Measurements from ENCODE around the gene ZSWIM8.
A peak's percentile ranks its signal among the peaks of the same experiment; 100 is the strongest.

ZSWIM8 gene

DNA sequence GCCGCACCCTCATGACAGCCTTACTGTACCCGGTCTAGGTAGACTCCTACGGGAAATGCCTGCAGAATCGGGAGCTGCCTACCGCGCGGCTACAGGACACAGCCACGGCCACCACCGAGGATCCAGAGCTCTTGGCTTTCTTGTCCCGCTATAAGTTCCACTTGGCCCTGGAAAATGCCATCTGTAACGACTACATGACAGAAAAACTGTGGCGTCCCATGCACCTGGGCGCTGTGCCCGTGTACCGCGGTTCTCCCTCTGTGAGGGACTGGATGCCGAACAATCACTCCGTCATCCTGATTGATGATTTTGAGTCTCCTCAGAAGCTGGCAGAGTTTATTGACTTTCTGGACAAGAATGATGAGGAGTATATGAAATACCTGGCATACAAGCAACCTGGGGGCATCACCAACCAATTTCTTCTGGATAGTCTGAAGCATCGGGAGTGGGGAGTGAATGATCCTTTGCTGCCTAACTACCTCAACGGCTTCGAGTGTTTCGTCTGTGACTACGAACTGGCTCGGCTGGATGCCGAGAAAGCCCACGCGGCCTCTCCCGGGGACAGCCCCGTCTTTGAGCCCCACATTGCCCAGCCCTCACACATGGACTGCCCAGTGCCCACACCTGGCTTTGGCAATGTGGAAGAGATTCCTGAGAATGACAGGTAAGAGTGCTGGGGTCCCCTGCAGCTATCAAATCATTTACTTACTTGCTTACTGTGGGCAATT is 12.1 kb upstream of the ZSWIM8 start:
- H3K9ac ChIP-seq (ENCODE audit: low read depth, low read length), result peak overlapping the region; percentile 81; the same call in 1 of the 2 replicates
- H3K9me3 ChIP-seq (ENCODE audit: control insufficient read depth, insufficient read depth, low read length), result no peaks in the 10 kb centered on the region
- H3K4me1 ChIP-seq (ENCODE audit: control insufficient read depth, insufficient read depth, low read length), result peaks cover 6% of the 10 kb centered on the region; the same call in 1 of the 2 replicates
- peak overlapping the region; percentile 78 for H3K4me3 ChIP-seq (ENCODE audit: low read depth, low read length)
- no peaks in the 10 kb centered on the region for H3K27me3 ChIP-seq (ENCODE audit: control insufficient read depth, insufficient read depth, low read length)
- peaks cover 56% of the 10 kb centered on the region for H3K36me3 ChIP-seq (ENCODE audit: control insufficient read depth, insufficient read depth, low read length)
- peak overlapping the region; percentile 80 for H3K27ac ChIP-seq (ENCODE audit: low read depth, low read length)

DNA sequence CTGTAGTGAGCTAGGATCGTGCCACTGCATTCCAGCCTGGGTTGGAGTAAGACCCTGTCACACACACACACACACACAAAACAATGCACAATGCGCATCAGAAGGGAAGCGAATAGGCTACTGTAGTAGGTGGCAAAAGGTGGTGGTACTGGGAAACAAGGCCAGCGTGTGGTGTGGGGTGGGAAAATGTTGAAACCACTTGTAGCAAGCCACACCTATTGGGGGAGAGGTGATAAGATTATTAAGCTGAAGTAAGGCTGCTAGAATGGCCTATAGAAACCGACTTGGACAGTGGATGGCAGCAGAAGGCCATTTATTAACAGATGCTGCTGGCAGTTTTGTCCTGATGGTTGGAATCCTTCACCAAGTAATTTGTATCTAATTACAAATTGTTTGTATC is 10.8 kb upstream of the ZSWIM8 start:
- H3K4me1 ChIP-seq (ENCODE audit: control insufficient read depth, insufficient read depth, low read length), result peaks cover 6% of the 10 kb centered on the region; the same call in 1 of the 2 replicates
- H3K9me3 ChIP-seq (ENCODE audit: control insufficient read depth, insufficient read depth, low read length), result no peaks in the 10 kb centered on the region
- no peaks in the 10 kb centered on the region for H3K27me3 ChIP-seq (ENCODE audit: control insufficient read depth, insufficient read depth, low read length)
- no peak overlapping the region for H3K27ac ChIP-seq (ENCODE audit: low read depth, low read length)
- H3K4me3 ChIP-seq (ENCODE audit: low read depth, low read length), result no peak overlapping the region
- no peak overlapping the region for H3K9ac ChIP-seq (ENCODE audit: low read depth, low read length)
- peaks cover 55% of the 10 kb centered on the region for H3K36me3 ChIP-seq (ENCODE audit: control insufficient read depth, insufficient read depth, low read length)

DNA sequence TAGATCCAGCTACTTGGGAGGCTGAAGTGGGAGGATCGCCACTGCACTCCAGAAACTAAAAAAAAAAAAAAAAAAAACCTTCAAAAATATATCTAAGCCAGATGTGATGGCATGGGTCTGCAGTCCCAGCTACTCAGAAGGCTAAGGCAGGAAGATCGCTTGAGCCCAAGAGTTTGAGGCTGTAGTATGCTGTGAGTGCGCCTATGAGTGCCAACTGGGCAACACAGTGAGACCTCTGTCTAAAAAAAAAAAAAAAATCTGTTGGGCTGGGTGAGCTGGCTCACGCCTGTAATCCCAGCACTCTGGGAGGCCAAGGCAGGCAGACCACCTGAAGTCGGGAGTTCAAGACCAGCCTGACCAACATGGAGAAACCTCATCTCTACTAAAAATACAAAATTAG is 6.4 kb upstream of the ZSWIM8 start:
- H3K27me3 ChIP-seq (ENCODE audit: control insufficient read depth, insufficient read depth, low read length), result no peaks in the 10 kb centered on the region
- H3K4me3 ChIP-seq (ENCODE audit: low read depth, low read length), result no peak overlapping the region
- H3K9me3 ChIP-seq (ENCODE audit: control insufficient read depth, insufficient read depth, low read length), result no peaks in the 10 kb centered on the region
- peaks cover 14% of the 10 kb centered on the region; the same call in 1 of the 2 replicates for H3K4me1 ChIP-seq (ENCODE audit: control insufficient read depth, insufficient read depth, low read length)
- H3K9ac ChIP-seq (ENCODE audit: low read depth, low read length), result no peak overlapping the region
- H3K27ac ChIP-seq (ENCODE audit: low read depth, low read length), result no peak overlapping the region
- H3K36me3 ChIP-seq (ENCODE audit: control insufficient read depth, insufficient read depth, low read length), result peaks cover 43% of the 10 kb centered on the region

DNA sequence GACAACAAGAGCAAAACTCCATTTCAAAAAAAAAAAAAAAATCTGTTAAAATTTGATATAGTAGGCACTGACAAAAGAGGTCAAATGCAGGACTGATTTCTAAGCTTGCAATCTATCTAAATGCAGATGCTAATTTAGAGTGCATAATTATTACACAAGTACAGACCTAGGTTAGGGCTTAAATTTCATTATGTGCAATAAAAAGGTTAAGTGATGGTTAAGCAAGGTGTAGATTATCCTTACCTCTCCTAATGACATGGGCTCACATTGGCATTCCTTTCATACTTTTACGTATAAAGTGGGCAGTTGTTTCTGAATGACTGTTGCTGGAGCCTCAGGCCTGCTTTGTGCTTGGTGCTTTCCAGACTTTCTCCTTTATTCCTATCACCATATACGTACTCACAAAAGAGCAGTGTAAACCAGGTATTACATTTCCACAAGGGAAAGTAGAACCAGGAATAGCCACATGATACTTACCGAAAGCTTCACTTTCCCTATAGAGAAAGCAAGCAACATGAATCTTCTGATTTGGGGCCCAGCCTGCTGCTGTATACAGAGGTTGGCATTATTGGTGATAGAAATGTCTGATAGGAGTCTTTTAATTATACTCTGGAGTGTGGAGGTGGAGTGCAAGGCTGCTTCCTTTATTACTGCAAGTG is 5.7 kb upstream of the ZSWIM8 start:
- H3K4me1 ChIP-seq (ENCODE audit: control insufficient read depth, insufficient read depth, low read length), result peaks cover 14% of the 10 kb centered on the region; the same call in 1 of the 2 replicates
- H3K27me3 ChIP-seq (ENCODE audit: control insufficient read depth, insufficient read depth, low read length), result no peaks in the 10 kb centered on the region
- no peaks in the 10 kb centered on the region for H3K9me3 ChIP-seq (ENCODE audit: control insufficient read depth, insufficient read depth, low read length)
- H3K9ac ChIP-seq (ENCODE audit: low read depth, low read length), result no peak overlapping the region
- H3K36me3 ChIP-seq (ENCODE audit: control insufficient read depth, insufficient read depth, low read length), result peaks cover 40% of the 10 kb centered on the region
- H3K27ac ChIP-seq (ENCODE audit: low read depth, low read length), result no peak overlapping the region
- no peak overlapping the region for H3K4me3 ChIP-seq (ENCODE audit: low read depth, low read length)

DNA sequence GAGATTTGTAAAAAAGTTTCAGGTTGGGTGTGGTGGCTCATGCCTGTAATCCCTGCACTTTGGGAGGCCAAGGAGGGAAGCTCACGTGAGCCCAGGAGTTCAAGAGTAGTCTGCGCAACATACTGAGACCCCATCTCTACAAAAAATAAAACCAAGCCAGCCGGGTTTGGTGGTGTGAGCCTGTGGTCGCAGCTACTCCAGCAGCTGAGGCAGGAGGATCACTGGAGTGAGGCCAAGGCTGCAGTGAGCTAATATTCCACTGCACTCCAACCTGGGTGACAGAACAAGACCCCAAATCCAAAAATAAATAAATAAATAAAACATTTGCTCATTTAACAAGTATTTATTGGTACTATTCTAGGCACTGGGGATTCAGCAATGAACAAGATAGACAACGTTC is 5.1 kb upstream of the ZSWIM8 start:
- Histone ChIP-seq H3K27ac (ENCODE audit: low read depth, low read length) (no peak overlapping the region), H3K4me3 (ENCODE audit: low read depth, low read length) (peak overlapping the region; percentile 98; the same call in 1 of the 2 replicates), H3K4me1 (ENCODE audit: control insufficient read depth, insufficient read depth, low read length) (peaks cover 14% of the 10 kb centered on the region; the same call in 1 of the 2 replicates), H3K9me3 (ENCODE audit: control insufficient read depth, insufficient read depth, low read length) (no peaks in the 10 kb centered on the region), H3K9ac (ENCODE audit: low read depth, low read length) (no peak overlapping the region), H3K27me3 (ENCODE audit: control insufficient read depth, insufficient read depth, low read length) (no peaks in the 10 kb centered on the region), H3K36me3 (ENCODE audit: control insufficient read depth, insufficient read depth, low read length) (peaks cover 33% of the 10 kb centered on the region)

DNA sequence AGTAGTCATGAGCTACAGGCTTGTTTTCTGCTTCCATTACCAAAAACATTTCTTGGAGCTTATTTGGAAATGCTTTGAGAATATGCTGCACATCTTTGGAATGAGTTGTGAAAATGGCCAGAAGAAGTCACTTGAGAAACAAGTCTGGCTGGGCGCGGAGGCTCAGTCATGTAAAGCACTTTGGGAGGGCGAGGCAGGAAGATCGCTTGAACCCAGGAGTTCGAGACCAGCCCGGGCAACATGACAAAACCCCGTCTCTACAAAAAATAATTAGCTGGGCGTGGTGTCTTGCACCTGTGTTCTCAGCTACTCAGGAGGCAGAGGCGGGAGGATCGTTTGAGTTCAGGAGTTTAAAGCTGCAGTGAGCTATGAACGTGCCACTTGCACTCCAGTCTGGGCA is 4.4 kb upstream of the ZSWIM8 start:
- Histone ChIP-seq H3K36me3 (ENCODE audit: control insufficient read depth, insufficient read depth, low read length) (peaks cover 27% of the 10 kb centered on the region), H3K4me1 (ENCODE audit: control insufficient read depth, insufficient read depth, low read length) (peaks cover 14% of the 10 kb centered on the region; the same call in 1 of the 2 replicates), H3K27me3 (ENCODE audit: control insufficient read depth, insufficient read depth, low read length) (no peaks in the 10 kb centered on the region), H3K9me3 (ENCODE audit: control insufficient read depth, insufficient read depth, low read length) (no peaks in the 10 kb centered on the region), H3K9ac (ENCODE audit: low read depth, low read length) (peak overlapping the region; percentile 46), H3K27ac (ENCODE audit: low read depth, low read length) (no peak overlapping the region), H3K4me3 (ENCODE audit: low read depth, low read length) (peak overlapping the region; percentile 98)

DNA sequence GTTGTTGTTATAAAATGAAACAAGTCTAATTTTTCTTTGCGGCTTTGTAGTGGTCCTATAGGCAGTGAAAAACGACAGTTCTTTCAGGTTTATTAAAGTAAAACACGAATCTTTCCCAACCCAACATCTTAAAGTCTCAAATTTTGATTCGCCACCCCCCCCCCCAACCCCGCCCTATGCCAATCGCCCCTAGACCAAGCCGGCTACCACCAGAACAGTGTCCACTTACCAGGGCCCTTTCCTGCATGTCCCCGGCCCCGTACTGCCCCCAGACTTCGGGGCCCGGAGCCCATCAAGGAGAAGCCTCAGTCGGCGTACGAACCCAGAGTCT is 3.9 kb upstream of the ZSWIM8 start:
- Histone ChIP-seq H3K4me1 (ENCODE audit: control insufficient read depth, insufficient read depth, low read length) (peaks cover 16% of the 10 kb centered on the region), H3K27ac (ENCODE audit: low read depth, low read length) (peak overlapping the region; percentile 95), H3K9ac (ENCODE audit: low read depth, low read length) (peak overlapping the region; percentile 84), H3K36me3 (ENCODE audit: control insufficient read depth, insufficient read depth, low read length) (peaks cover 26% of the 10 kb centered on the region), H3K27me3 (ENCODE audit: control insufficient read depth, insufficient read depth, low read length) (no peaks in the 10 kb centered on the region), H3K4me3 (ENCODE audit: low read depth, low read length) (peak overlapping the region; percentile 98), H3K9me3 (ENCODE audit: control insufficient read depth, insufficient read depth, low read length) (no peaks in the 10 kb centered on the region)

DNA sequence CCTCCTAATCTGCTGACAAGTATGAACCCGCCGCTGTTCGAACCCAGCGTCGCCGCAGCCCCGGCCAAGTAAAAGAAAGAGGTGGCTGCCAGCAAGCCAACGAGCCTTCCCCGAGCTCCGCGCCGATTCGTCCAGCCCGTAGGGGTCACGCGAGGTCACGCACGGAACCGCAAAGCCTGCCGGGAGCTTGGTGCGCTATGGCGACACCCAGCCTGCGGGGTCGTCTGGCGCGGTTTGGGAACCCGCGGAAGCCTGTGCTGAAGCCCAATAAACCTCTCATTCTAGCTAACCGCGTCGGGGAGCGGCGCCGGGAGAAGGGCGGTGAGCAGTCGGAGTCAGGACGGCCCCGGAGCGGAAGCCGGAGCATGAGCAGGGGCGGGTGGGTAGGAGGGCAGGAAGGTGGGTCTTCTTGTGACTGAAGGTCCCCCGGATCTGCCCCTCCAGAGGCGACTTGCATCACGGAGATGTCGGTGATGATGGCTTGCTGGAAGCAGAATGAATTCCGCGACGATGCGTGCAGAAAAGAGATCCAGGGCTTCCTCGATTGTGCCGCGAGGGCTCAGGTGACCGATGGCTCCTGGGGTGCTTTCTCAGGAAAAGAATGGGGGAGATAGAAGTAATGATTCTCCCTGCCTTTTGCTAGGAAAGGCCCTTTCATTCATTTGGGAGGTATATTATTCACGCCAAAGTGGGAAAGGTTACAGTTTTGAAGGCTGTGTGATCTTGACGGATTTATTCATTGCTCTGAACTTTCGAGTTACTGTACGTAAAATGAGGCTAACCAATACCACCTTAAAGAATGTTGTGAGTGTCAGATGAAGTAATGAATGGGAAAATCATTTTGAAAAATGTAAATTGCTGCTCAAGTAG is 3.3 kb upstream of the ZSWIM8 start, which contains the start of gene CHCHD1:
Gene CHCHD1 (plus strand): TSS at position 170 of the 870 bp plus-strand sequence. CDS start 28 bp downstream, at position 198.
- Histone ChIP-seq H3K36me3 (ENCODE audit: control insufficient read depth, insufficient read depth, low read length) (peaks cover 22% of the 10 kb centered on the region), H3K9ac (ENCODE audit: low read depth, low read length) (peak within 1 kb of the TSS; percentile 84), H3K4me1 (ENCODE audit: control insufficient read depth, insufficient read depth, low read length) (peaks cover 18% of the 10 kb centered on the region), H3K27me3 (ENCODE audit: control insufficient read depth, insufficient read depth, low read length) (no peaks in the 10 kb centered on the region), H3K27ac (ENCODE audit: low read depth, low read length) (peak within 1 kb of the TSS; percentile 95), H3K4me3 (ENCODE audit: low read depth, low read length) (peak within 1 kb of the TSS; percentile 98), H3K9me3 (ENCODE audit: control insufficient read depth, insufficient read depth, low read length) (no peaks in the 10 kb centered on the region)

DNA sequence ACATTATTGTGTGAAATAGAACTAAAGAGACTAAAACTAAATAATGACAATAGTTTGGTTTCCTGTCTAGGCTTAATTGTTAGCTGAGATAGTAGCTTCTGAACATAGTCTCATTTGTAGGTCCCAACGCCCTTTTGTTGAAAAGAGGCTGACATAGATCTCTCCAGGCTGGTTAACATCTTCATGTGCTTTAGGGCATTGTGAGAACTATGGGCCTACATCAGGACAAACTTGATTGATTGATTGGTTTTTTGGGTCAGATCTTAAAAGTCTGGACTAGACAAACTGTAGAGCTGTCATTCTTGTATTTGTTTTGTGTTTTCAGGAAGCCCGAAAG is 2.7 kb upstream of the ZSWIM8 start:
- no peak overlapping the region for H3K27ac ChIP-seq (ENCODE audit: low read depth, low read length)
- no peaks in the 10 kb centered on the region for H3K27me3 ChIP-seq (ENCODE audit: control insufficient read depth, insufficient read depth, low read length)
- H3K4me1 ChIP-seq (ENCODE audit: control insufficient read depth, insufficient read depth, low read length), result peaks cover 18% of the 10 kb centered on the region
- H3K36me3 ChIP-seq (ENCODE audit: control insufficient read depth, insufficient read depth, low read length), result peaks cover 21% of the 10 kb centered on the region
- H3K9ac ChIP-seq (ENCODE audit: low read depth, low read length), result peak overlapping the region; percentile 84
- H3K9me3 ChIP-seq (ENCODE audit: control insufficient read depth, insufficient read depth, low read length), result no peaks in the 10 kb centered on the region
- H3K4me3 ChIP-seq (ENCODE audit: low read depth, low read length), result peak overlapping the region; percentile 98

DNA sequence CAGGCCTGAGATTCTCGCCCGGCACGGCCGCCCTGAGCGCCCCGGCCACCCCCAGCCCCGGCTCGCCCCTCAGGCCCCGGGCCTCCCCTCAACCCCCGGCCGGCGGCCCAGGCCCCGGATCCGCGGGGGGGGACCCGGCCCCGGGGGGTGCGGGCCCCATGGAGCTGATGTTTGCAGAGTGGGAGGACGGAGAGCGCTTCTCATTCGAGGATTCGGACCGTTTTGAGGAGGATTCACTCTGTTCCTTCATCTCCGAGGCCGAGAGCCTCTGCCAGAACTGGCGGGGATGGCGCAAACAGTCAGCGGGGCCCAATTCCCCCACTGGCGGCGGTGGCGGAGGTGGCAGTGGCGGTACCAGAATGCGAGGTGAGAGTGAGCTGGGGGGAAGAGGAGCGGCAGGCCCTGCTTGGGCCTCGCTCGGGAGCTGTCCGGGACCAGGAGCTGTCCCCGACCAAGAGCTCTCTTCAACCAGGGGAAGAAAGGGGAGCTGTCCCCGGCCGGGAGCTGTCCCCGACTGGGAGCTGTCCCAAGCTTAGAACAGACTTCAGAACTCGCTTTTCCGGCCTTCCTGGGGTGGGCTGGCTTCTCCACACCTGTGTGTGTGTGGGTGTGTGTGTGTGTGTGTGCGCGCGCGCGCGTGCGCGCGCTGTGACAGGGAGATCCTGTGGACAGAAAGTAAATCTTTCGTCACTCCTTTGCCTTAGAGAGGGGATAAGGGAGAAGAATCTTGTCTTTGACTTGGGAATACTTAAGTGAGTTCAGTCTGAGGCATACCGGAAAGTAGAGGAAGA is 510 bp downstream of the ZSWIM8 start:
- Histone ChIP-seq H3K9me3 (ENCODE audit: control insufficient read depth, insufficient read depth, low read length) (no peaks in the 10 kb centered on the region), H3K27ac (ENCODE audit: low read depth, low read length) (peak overlapping the region; percentile 9)

More for the DNA sequence above, 510 bp downstream of the ZSWIM8 start:
- H3K27me3 ChIP-seq (ENCODE audit: control insufficient read depth, insufficient read depth, low read length), result no peaks in the 10 kb centered on the region
- peak overlapping the region; percentile 85 for H3K4me3 ChIP-seq (ENCODE audit: low read depth, low read length)
- H3K9ac ChIP-seq (ENCODE audit: low read depth, low read length), result 0 out of 2 replicates have a peak overlapping the region, but pooled peaks have one; percentile 44
- peaks cover 13% of the 10 kb centered on the region for H3K4me1 ChIP-seq (ENCODE audit: control insufficient read depth, insufficient read depth, low read length)
- peaks cover 19% of the 10 kb centered on the region for H3K36me3 ChIP-seq (ENCODE audit: control insufficient read depth, insufficient read depth, low read length)
